GM21423 (cell line): Measurements from ENCODE around the gene IRF1.
"Not testable (repeated sequence)": the region's sequence is repeated elsewhere in the genome, so short reads cannot be mapped to it uniquely, and the experiment has no call there.

Experiments
- ATAC-seq: cut with Tn5 transposase; IDR thresholded peaks from one replicate; pipeline ENCODE4 v1.9.1; 2021; ENCODE audit warnings: mild to moderate bottlenecking, moderate library complexity; ENCODE audit not compliant: unreplicated experiment

Gene IRF1

GRCh38 chr5:132487841-132488555 is 2.6 kb downstream of the IRF1 start:
- ATAC-seq: no peak

GRCh38 chr5:132487095-132487428 is 3.5 kb downstream of the IRF1 start:
- ATAC-seq: no peak

DNA sequence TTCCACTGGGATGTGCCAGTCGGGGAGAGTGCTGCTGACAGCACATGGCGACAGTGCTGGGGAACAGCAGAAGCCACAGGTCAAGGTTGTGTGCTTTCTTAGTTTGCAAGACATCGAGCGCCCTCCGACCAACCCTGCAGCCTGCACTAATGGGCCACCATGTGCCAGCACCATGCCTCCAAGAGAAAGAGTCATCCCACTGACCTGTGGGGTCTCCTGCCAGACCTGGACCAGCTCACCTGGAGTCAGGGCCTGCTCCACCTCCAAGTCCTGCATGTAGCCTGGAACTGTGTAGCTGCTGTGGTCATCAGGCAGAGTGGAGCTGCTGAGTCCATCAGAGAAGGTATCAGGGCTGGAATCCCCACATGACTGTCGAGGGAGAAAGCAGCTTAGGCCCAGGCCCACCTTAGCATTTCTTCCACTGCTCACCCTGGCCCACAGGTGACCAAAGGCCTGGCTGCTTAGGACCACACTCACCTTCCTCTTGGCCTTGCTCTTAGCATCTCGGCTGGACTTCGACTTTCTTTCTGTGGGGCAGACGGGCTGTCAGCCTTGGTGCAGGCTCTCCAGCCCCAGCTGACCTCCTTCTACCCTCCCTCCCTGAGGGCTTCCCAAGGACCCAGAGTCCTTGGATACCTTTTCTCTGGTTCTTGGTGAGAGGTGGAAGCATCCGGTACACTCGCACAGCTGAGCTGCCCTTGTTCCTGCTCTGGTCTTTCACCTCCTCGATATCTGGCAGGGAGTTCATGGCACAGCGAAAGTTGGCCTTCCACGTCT is 4.1 kb downstream of the IRF1 start:
- no peak for ATAC-seq

- no peak for ATAC-seq
Measured at GRCh38 chr5:132485641-132486317, 4.8 kb downstream of the IRF1 start.

- not testable (repeated sequence) for ATAC-seq
Measured at GRCh38 chr5:132484876-132485640, 5.5 kb downstream of the IRF1 start.

DNA sequence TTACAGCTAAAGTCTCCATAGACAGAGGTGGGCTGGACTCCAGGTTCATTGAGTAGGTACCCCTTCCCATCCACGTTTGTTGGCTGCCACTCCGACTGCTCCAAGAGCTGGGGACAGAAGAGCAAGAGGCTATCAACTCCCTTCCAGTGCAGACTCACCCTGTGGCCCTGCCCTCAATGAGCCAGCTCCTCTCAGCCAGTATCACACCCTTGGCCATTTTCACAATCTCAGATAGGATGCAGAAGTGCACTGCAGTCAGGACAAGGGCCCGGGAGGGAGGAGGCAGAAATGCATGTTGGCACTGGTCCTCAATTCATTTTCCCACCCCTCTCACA is 6.2 kb downstream of the IRF1 start:
- ATAC-seq: no peak

DNA sequence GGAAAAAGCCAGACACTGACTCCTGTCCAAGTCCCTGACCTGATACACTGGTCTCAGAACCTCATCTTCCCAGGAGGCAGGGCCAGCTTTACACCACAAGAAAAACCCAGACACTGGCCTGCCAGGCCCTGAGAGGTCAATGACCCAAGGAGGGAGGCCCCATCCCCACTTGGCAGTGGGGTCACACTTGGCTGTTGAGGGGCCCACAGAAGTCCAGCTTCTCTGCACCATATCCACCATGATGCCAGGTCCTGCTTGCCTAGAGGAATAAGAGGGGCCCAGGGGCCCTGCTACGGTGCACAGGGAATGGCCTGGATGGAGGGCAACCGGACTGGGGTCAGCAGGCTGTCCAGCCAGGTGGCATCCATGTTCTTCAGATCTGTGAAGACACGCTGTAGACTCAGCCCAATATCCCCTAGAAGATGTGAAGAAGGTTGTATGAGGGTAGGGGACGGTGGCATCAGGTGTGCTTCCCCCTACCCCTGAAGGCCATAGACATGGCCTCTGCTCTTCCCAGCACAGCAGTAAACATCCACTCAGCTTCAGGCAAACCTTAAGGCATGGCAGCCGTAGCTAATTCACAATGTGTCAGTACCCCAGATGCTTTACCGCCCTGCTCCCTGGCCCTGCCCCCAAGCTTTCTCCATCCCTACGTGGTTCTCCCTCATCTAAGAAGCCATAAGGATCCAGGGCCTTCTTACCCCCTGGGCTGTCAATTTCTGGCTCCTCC is 6.7 kb downstream of the IRF1 start:
- ATAC-seq: no peak

GRCh38 chr5:132483101-132483500 is 7.5 kb downstream of the IRF1 start:
- no peak for ATAC-seq

DNA sequence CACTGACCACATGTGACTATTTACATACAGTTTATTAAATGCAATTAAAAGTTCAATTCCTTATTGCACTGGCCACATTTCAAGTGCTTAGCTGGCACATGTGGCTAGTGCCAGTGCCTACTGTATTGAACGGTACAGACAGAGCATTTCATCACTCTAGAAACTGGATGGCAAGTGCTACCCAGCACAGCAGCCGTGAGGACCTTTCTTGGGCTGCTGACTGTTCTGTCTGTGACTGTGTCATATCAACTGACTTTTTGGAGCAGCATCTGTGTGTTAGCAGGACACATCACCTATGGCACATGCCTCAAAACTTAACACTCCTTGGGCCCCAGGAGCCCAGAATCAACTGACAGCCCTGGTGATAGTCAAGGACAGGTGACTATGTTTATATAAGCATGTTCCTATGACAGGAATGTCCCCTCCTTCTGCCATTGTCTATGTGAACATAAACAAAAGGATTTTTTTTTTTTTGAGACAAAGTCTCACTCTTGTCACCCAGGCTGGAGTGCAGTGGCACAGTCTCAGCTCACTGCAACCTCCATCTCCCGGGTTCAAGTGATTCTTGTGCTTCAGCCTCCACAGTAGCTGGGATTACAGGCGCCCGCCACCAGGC is 8.9 kb downstream of the IRF1 start:
- ATAC-seq: no peak

GRCh38 chr5:132480893-132481595 is 9.5 kb downstream of the IRF1 start:
- no peak for ATAC-seq

- ATAC-seq: no peak
Measured at GRCh38 chr5:132480546-132480892, 10.1 kb downstream of the IRF1 start.

- no peak for ATAC-seq
Measured at GRCh38 chr5:132480042-132480441, 10.5 kb downstream of the IRF1 start.

GRCh38 chr5:132479111-132479951 is 11.2 kb downstream of the IRF1 start:
- ATAC-seq: peak; percentile 41

DNA sequence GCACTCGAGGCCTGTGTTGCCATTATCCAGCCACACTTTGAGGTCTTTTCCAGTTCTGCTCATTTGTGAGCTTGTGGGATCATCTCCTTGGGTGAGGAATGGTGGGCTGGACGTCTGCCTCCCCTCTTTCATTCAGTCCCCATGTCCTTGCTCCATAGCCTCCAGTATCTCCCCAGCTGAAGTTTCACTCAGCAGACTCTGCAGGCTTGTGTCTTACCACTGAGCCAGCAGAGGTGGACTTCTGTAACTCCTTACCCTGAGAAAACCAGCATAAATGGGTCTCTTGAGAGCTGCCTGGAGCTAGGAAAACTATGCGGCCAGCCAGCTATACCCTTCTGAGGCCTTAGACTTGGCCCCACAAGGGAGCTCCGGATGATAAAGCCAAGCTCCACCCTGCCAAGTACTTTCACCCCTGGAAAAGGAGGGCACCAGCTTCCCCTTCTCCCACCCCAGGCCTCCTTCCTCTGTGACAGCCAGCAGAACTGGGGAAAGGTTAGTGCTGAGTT is 12.2 kb downstream of the IRF1 start:
- ATAC-seq: no peak

DNA sequence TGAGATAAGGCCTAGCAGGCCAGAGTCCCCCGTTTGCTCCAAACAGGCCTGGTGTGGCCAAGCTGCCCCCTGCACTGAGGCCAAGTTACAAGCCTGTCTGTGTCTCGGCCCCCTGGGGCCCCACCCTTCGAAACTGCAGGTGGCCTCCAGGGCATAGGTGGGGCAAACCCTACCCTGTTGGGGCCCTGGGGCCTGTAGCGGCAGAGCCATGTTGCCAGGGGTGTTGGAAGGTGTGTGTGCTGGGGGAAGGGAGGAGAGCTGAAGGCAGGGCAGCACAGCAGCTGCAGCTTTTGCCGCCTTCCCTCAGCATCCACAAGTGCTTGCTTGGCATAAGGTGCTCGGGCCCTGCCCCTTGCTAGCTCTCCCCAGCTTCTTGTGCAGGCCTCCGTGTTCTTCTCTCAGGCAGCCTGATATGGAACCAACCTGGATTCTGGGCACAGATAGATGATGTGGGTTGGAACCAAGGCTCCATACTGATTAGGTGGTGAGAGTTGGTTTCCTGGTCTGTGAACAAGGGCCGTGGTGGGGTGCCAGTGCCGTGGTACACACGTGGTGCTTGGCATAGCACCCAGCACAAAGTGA is 12.7 kb downstream of the IRF1 start:
- ATAC-seq: no peak

- no peak for ATAC-seq
Measured at GRCh38 chr5:132476876-132477781, 13.4 kb downstream of the IRF1 start.
